GM21717 (cell line): ENCODE results near the gene ARHGEF19.

Experiments
- ATAC-seq: cut with Tn5 transposase; IDR thresholded peaks from one replicate; pipeline ENCODE4 v1.9.1; 2021; ENCODE audit warnings: mild to moderate bottlenecking, moderate library complexity; ENCODE audit not compliant: unreplicated experiment

The ARHGEF19 gene

DNA sequence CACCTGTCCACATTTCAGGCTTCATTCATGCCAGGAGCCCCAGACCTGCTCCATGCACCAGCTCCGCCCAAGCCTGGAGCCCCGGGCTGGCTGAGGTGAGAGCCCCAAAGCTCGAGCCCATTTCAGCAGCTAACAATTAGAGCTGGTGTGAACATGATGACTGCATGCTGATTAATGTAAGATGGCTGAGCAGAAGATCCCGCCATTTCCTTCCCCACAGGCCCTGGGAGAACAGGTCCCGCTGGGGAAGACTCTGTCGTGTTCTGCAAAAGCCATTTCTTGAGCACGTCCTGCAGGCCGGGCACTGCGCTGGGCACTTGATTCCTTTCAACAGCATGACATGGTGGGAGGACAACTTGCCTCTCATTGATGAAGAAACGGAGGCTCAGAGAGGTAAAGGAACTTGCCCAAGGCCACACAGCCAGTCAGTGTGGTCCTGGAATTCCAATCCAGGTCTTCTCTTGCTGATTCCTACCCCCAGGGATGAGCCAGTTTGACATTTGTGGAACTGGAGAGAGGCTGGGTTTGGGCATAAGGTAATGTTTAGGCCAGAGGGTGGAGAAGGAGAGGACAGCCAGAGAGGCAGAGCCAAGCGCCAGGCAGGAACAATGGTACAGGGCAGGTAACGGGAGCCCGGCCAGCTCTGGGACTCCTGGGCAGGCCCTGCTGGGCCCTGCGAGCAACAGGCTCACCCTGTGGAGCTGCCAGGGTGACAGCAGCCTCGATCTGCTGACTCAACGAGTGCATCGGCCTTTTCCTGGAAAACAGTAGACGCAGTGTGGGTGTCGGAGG lies 28.5 kb downstream of the ARHGEF19 start:
- no peak for ATAC-seq

DNA sequence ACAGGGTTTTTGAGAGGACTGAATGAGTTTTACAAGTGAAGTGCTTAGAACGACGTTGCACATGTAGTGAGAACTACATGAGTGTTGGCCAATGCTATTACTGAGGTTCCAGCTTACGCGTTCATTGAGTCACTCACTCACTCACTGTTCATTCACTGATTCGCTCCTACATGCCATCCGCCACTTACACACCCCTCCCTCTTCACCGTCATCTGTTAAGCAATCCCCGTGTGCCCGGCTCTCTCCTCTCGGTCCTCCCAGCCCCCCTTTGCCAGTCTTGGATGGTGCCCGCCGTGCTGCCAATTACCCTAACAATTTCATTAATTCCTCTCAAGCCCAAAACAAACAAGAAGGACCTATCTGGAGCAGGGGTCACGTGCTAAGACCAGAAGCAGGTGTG lies 29.3 kb downstream of the ARHGEF19 start:
- ATAC-seq: no peak

DNA sequence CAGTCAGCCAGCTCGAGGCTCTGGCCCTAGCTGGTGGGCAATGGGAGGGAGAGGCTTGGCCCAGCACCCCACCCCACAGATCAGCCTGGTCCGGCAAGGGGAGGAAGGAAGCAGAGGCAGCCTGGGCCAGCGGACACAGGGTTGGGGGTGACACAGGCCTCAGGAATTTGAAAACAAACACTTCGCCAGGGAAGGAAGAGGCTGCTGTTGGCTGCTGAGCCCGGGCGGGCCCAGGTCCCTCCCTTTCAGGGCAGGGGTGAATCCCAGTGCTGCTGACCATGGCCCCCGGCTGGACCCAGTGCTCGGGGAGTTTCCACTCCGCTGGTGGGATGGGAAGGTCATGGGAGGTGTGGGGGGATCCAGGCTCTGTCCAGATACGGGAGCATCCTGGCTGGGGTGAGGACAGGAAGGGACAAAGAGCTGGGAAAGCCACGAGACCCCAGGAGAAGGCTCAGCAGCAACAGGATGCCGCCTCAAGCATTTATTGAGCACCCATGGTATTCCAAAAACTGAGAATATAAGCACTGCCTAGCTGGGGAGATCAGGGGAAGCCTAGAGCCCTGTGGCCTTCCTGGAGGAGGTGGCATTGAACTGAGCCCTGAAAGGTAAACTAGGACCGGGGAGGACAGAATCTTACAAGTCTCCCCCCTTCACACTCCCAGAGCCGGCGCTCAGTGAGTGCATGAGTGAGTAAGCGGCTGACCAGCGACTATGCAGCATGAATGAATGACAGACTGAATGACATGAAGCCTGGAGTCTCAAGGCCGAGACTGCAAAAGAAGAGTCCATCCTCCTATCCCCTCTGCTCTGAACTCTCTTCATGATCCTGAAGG lies 30.3 kb downstream of the ARHGEF19 start:
- no peak for ATAC-seq

DNA sequence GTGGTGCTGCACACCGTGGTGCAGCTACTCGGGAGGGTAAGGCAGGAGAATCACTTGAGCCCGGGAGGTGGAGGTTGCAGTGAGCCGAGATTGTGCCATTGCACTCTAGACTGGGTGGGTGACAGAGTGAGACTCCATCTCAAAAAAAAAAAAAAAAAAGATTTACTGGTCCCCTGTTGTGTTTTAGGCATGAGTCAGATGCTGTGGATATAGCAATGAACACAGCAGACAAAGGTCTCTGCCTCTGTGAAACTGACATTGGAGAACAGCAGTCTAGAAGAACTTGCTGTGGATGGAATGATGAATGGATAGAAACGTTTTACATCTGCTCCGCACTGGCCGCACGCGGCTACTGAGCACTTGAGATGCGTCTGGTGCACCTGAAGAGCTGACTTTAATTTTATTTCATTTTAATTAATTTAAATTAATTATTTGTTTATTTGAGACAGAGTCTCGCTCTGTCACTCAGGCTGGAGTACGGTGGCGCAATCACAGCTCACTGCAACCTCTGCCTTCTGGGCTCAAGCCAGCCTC lies 32.1 kb downstream of the ARHGEF19 start:
- no peak for ATAC-seq

DNA sequence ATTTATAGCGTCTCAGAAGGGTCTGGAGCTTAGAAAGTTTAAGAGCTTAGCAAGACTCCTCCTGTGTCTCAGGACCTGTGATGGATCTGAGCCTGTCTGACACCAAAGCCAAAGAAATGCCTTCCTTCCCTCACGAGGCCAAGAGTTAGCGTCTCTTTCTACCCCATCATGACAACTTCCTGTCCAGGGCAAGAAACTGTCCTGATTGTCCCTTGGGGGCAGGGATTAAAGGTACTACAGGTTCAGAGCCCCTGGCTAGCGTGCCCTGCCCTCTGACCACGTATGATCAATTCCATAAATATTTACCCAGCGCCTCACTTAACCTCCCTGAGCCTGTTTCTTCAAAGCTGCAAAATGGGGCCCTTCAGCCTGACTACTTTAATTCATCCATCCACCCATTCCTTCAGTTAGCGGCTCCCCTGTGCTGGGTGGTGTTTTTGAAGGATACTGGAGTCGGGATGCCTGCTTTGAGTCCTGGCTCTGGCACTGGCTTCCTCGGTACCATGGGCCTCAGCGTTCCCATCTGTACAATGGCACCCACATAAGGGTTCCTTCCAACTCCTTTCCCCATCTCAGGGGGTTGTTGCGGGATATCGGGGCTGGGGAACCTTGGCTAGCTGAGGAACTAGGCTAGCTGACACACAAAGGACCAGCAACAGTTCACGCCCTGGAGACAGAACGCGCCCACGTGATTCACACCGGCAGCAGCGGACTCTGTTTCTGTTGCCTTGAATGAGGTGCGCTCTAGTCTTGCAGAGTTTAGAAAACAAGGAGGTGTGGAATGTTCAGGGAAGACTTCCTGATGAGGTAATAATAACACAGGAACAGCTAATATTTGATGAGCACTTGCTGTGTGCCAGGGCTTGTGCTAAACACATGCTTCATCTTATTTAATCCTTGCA lies 33.6 kb downstream of the ARHGEF19 start:
- ATAC-seq: no peak

DNA sequence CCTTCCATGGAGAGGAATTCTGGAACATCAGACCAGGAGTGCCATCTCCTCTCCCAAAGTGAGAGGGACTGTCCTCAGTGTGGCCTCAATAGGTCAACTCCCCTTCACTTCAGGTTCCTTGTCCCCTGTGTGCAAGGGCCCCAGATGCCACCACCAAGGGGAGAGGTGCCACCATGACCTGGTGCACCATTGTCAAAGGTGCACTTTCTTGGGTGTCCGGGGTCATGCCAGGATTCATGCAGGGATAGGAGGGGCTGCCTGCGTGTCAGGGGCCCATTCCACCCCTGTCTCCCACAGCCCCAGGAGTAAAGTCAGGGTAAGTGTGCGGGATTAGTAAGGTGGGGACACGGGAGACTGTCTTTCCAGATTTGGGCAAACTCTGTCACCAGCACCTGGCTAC lies 35.1 kb downstream of the ARHGEF19 start:
- no peak for ATAC-seq

DNA sequence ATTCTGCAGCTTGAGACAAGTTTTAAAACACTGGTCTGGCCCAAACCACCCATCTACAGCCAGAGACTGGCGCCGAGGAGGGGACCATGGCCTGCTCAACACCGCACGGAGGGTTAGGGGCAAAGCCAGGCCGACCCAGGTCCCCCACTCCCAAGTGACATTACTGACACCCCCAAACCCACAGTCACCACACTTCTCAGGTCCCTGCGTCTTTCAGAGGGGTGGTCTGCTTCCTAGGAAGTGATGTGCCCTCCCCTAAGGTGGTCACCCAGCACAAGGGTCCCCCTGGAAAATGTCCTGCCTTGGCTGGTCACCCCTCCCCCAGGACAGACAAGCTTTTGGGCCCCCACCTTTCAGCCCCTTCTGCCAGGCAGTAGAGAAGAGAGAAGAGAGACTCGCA lies 35.8 kb downstream of the ARHGEF19 start:
- ATAC-seq: no peak

DNA sequence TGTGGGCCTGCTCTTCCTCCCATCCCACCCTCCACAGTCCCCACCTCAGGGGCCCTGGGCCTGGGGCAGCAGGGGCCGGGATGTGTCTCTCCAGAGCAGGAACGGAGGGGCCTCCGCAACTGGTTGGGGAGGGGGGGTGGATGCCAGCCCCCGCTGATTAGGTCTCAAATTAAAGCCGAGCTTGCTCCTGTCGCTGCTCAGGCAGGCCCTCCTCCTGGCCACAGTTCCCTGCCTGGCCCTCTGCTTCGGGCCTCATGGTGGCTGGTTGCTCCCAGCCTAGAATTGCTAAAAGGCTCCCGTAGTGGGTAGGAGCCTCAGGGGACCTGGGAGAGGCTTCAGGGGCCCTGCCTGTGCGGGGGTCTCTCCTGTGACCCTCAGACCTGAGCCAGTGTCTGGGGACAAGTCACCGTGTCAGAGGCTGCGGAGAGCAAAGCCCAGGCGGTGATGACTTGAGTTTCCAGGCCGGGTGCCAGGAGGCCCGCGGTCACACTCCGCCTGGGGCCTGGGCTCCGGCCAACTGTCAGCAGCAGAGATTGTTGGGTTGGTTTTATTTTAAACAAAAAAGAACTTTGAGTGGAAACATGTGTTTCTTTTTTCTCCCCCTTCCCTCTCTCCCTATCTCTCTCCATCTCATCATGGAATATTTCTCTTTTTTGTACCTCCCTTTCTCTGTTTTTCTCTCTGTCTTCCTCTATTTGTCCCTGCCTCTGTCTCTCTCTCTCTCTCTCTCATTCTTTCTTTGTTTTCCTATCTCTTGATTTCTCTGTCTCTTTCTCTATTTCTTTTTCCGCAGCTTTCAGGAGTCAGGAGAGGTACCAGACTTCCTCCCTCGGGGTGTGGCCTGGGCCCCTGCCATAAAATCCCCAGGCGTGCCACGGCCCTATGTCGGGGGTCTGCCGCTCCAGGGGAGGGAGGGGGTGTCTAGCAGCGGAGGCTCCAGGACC lies 36.6 kb downstream of the ARHGEF19 start:
- ATAC-seq: no peak

DNA sequence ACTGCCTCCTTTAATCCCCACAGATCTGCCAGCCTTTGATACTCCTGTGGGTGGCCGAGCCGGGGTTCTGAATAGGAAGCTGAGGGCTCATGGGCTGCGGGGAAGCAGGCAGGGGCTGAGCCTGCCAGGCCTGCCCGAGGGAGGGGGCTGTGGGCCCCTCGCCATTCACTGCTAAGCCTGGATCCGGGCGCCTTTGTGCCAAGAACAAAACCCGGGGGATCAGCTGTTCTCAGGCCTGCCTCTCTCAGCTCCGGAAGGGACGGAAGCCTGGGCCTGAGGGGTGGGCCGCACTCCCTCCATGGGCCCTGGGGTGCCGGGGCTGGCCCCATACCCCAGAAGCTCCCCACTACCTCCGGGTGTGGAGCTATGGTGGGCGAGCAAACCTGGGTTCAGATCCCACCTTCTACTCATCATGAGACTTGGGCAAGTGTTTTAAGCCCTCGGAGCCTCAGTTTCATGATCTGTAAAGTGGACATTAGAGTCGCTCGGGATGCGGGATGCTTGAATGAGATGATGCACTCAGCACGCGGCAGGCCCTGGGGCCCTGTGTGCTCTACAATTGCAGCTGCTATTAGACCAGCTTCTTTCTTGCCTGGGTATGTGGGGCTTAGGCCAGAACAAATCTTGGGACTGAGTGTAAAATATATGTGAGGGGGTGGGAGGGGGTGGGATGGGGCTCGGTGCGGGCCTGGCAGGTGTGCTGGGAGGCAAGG lies 37.4 kb downstream of the ARHGEF19 start:
- ATAC-seq: no peak

DNA sequence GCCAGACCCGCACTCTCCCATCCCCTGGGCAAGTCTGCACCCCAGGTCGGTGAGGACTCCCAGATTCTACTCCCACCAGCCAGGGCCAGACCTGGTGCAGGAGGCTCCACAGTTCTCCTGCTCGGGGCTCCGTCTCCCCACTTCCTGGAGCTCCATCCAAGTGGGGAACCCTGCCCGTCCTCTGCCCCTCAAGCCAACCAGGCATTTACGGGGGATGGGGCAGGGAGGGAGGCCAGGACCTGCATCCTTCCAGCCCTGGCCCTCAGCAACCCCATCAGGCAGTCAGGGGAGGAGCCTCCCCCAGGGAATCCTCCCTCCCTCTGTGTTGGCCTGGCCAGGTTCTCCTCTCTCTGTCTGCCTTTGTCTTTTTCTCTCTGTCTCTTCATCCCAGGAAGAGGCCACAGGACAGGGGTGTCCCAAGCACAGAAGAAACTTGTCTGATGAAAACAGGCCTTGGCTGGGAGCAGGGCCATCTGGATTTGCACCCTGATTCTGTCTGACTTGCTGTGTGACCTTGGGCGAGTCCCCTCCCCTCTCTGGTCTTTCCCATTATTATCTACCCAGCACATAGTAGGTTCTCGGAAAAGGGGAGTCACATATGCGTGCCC lies 38.1 kb downstream of the ARHGEF19 start:
- no peak for ATAC-seq

DNA sequence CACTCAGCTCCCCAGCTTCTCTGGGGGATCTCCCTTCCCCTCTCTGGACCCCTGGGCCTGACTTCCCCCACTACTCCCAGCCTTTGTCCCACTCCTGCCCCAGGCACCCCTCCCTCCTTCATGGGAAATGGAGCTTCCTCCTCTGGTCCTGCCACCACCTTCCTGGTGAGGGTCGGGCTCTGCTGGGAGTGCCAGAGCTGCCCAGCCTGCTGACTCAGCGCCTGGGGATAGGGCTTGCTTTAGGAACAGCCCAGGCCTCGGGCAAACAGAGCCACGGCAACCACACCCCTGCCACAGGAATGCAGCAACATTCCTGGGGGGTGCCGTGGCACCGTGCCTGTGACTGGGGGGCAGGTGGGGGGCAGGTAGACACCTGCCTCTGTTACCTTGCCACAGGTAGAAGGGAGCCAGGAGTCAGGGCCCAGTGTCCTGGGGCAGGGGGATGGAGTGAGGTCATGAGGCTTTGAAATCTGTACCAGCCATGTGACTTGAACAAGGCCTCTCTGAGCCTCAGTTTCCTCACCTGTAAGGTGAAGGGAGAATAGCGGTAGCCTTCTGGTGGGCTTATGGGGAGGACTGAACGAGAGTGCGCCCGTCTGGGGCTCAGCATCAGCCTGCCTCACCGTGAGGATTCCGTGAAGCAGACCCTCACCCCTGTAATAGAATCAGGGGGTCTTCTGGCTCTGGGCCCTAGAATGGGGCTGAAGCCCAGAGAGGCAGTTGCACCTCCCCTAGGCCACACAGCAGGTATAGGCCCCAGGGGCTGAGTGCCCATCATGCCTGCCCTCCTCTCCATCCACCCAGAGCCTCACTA lies 38.8 kb downstream of the ARHGEF19 start:
- no peak for ATAC-seq

DNA sequence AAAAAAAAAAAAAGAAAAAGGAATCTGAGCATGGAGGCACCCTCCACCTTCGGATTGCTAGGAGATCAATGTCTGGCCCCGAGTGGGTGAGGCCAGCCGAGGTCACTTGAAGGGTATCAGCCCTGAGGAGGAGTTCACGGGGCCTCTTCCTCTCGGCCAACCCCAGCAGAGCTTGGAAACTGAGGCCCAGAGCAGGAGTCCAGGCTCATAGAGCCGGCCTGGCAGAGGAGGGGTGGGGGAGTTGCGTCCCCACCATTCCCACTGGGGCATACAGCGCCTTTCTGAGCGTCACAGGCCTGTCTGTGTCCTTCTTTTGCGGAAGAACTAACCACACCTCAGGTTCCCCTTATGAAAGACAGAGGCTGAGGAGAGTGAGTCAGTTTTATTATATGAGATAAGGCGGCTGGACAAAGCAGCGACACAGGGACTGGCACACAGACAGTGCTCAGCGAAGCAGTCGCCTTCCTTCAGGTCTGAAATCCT lies 39.4 kb downstream of the ARHGEF19 start:
- no peak for ATAC-seq

DNA sequence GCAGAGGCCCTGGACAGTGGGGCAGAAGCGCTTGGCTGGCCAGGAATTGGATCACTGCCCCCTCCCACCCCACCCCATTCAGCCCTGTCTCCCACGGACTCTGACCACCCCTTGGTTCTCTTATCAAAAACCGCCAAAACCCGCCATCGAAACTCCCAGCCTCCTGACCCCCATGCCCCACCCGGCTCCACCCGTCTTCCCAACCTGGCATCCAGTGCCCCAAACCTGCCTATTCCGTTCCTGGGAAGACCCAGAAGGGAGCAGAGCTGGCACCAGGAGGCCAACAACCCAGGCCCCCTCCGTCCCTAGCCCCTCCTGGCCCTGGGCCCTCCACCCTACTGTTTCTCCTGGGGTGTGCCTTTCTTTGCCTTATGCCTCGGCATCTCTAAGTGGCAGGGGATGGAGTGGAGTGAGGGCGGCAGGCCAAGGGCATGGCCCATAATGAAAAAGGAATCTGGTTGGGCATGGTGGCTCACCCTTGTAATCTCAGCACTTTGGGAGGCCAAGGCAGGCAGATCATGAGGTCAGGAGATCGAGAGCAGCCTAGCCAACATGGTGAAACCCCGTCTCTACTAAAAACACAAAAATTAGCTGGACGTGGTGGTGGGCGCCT lies 40.1 kb downstream of the ARHGEF19 start:
- no peak for ATAC-seq

DNA sequence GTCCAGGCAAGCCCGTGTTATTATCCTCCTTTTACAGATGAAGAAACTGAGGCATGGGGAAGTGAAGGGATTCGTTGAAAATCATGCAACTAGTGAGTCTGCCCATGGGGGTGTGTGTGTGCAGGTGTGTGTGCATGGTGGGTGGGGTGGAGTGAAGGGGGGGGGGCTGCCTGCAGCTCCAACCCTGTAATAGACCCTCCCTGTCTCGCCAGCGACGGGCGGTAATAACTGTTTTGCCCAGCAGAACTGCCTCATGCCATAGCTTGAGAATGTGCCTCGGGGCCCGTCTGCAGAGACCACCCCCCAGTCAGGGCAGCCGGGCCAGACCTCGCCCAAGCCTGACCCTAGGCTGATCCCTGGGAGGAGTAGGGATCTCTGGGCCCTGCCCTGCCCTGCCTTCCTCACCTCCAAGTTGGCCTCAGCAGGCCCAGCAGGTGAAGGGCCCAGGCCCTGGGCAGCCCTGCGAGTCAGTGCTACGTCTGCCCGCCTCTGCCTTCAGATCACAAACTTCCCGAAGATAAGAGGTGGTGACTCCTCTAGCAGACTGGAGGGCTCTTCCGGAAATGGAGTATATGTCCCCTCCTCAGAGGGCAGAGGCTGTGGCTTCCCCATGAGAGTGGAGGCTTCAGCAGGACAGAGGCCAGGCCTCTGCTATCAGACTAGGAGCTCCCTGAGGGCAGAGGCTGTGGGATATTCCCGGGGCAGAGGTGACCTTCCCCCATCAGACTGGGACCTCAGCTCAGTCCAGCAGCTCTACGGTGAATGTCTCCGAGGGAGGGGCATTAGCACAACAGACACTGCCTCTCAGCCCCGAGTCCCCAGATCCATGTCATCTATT lies 40.9 kb downstream of the ARHGEF19 start:
- no peak for ATAC-seq

DNA sequence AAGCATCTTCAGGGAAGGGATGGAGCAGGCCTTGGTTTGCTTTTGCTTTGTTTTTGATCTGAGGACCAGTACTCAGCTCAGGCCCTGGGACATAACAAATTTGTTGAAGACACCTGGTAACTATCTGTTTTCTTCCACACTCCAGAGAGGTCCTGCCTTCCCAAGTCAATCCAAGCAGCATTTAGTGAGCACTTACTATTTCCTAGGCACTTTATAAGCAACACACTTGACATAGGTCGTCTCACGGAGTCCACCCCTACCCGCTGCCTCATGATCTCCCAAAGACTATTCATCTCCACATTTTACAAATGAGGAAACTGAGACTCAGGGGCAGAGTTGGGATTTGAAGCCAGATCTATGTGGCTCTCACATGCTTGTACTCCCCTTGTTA lies 42.2 kb downstream of the ARHGEF19 start:
- ATAC-seq: no peak

DNA sequence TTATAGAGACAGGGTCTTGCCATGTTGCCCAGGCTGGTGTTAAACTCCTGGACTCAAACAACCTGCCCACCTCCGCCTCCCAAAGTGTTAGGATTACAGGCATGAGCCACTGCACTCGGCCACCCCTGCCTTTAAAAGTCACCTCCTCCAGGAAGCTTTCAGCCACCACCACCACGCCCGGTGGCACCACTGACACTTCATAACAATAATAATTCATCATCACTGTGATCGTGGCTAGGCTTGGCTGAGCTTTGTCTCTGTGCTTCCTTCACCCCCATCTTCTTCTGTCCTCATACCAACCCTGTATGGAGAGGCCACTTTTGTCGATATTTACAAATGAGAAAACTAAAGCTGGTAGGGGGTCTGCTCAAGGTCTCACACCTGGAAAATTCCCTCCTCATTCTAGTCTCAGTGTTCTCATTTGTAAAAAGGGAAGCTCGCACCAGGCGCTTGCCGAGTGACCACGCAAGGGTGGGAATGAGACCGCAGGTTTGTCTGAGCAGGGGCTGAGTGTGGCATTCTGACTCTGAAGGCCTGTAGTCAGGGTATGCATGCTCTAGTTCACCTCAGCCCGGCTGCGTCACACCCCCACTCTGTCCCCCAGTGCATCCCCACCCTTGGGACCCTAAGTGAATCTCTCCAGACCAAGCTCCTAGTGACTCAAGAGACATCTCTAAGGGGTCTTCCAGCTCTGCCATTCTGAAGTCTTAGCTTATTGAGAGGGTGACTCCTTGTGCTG lies 43.7 kb downstream of the ARHGEF19 start:
- no peak for ATAC-seq
